Measurements from ENCODE around the gene CGRRF1. TPM values are rescaled to one million over a fixed set of nuclear protein-coding genes. Genes with fewer than 3 reads are reported as not detected.

CGRRF1 gene
- total RNA-seq, 1 experiment from 2014 or later: 19.1 TPM

DNA sequence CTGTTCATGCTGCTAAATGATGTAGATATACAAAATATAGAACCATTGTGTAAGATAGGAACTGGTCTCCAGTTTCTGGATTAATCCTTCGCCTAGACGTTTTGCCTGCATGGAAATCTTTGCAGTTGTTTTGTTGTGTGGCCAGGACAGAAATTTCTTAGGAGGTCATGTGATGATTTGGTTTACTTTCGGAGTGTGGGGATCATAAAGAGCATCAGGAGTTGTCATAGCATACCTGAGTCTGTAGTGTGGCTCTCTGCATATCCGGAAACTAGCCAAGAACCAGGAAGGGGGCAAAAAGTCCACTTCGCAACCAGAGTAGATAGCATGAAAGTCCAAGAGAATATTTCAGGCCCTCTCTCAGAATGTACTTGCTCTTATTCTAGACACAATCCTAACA lies 60.3 kb downstream of the CGRRF1 start:
- Histone ChIP-seq H3K56ac (ENCODE audit: insufficient read length, low read depth, low read length) (no peak overlapping the region), H3K9me3 (ENCODE audit: control insufficient read depth, low read depth, low read length) (no peaks in the 10 kb centered on the region), H3T11ph (ENCODE audit: low read length) (no peak overlapping the region), H2AK5ac (ENCODE audit: insufficient read length, low read length) (no peak overlapping the region), H2BK5ac (ENCODE audit: insufficient read length, low read length) (no peak overlapping the region), H3K23me2 (ENCODE audit: insufficient read length, low read depth, low read length, poor library complexity, severe bottlenecking) (peaks cover 14% of the 10 kb centered on the region), H4K91ac (ENCODE audit: insufficient read length, low read depth, low read length) (no peak overlapping the region), H3K27me3 (ENCODE audit: insufficient read depth, low read length) (no peaks in the 10 kb centered on the region; the same call in 1 of the 2 replicates), H4K20me1 (ENCODE audit: control insufficient read depth, insufficient read depth, insufficient read length) (no peaks in the 10 kb centered on the region), H2BK12ac (ENCODE audit: insufficient read length, low read depth, low read length) (no peak overlapping the region), H2BK20ac (ENCODE audit: low read depth, low read length, poor library complexity, severe bottlenecking) (no peak overlapping the region), H2AFZ (ENCODE audit: low read length) (no peak overlapping the region), H3K27ac (ENCODE audit: insufficient read length, low read depth, low read length) (no peak overlapping the region), H3K4me2 (ENCODE audit: insufficient read depth, insufficient read length, low read length) (no peak overlapping the region), H3K4ac (ENCODE audit: low read depth, low read length) (no peak overlapping the region), H3K79me2 (ENCODE audit: insufficient read depth, low read length) (peaks cover 5% of the 10 kb centered on the region; the same call in 1 of the 2 replicates), H2BK15ac (ENCODE audit: low read depth, low read length) (no peak overlapping the region), H3K18ac (ENCODE audit: insufficient read length, low read depth, low read length) (no peak overlapping the region), H4K8ac (replicated peaks; ENCODE audit: insufficient read length, low read depth, low read length) (no peak overlapping the region), H4K5ac (ENCODE audit: insufficient read length, low read depth, low read length) (no peak overlapping the region), H3K79me1 (ENCODE audit: insufficient read depth, low read depth, low read length, poor library complexity, severe bottlenecking) (no peaks in the 10 kb centered on the region), H2BK120ac (ENCODE audit: low read depth, low read length, poor library complexity, severe bottlenecking) (no peak overlapping the region), H3K14ac (ENCODE audit: insufficient read depth, low read length) (no peak overlapping the region), H3K4me1 (ENCODE audit: insufficient read depth, low read length) (no peaks in the 10 kb centered on the region; the same call in 1 of the 2 replicates), H3K23ac (ENCODE audit: insufficient read length, low read depth, low read length) (no peak overlapping the region), H3K9ac (ENCODE audit: extremely low read depth, insufficient read length, low read length) (no peak overlapping the region)
- Mint-ChIP-seq H3K27ac (no peak overlapping the region), H3K4me3 (no peak overlapping the region; a peak in 1 of 5 replicates), H3K4me1 (peaks cover 12 to 13% of the 10 kb centered on the region in 2 experiments), H3K9me3 (peaks cover 0 to 7% of the 10 kb centered on the region in 2 experiments; a peak in 3 of 5 replicates), H3K27me3 (ENCODE audit: low read depth) (peaks cover 21% of the 10 kb centered on the region), H3K36me3 (ENCODE audit: insufficient read depth in 1 of 3, low read depth in 3 of 3) (peaks cover 0 to 3% (median 0%) of the 10 kb centered on the region in 3 experiments; a peak in 2 of 7 replicates)
- no peak for TF ChIP-seq CTCF (conservative IDR thresholded peaks at IDR 0.05)
- DNase-seq: no peak
- no CpG with 5 or more reads among the region's 5 CpGs for WGBS (ENCODE audit: extremely low coverage, insufficient read length, low lambda C conversion rate)

All from H9 (cell line).